Cardiac fibroblast (primary cell): Measurements from ENCODE around the gene SHC3.

Source experiments
- DNase-seq, 2 donors: peaks; one replicate each; pipeline versions ENCODE4 v3.0.0 to v3.0.0-alpha.2; 2010; ENCODE audit warnings: low read depth in 2 of 2
- H3K4me3 ChIP-seq, 2 donors: replicated peaks in 1 of 2; 1 replicate in 1 of 2; 2 replicates in 1 of 2; pipeline ENCODE4 v1.5.1; 2011; ENCODE audit warnings: low read depth in 2 of 2, low read length in 2 of 2, mild to moderate bottlenecking in 2 of 2, moderate library complexity in 1 of 2
- TF ChIP-seq, protein P1 (sequence below): IDR thresholded peaks from one replicate; pipeline ENCODE4 v1.5.1; 2011; ENCODE audit warnings: low read depth, mild to moderate bottlenecking, low read length, inconsistent platforms

The SHC3 gene

DNA sequence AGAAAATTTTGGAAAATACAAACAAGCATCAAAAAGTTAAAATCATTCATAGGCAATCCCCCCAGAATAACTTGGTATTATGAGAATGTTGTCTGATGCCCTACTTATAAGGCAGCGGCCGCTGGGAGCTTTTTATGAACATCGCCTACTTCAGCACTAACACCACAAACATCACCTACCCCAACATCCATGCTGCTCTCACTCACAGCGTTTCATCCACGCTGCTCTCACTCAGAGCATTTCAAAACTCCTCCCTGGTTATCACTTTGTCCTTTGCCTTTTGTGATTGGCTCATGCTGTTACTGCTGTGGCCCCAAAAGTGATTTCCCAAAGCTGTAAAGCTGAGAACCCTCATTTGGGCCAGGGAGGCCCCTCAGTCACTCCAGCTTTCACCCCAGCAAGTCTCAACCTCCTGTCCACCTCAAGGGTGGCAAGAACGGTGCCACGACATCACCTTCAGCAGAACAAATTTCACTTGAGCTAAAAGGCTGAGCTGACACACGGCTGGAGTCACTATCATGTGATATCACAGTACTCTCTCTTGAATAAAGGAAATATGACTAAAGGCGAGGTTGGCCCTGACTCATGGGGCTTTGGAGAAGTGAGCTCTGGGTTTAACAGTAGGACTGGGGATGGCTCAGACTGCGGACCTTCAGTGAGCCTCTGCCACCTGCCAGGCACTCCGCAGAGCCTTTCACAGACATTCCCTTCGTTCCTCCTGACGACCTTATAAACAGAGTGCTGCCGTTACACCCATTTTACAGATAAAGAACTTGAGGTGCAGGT is 25.2 kb downstream of the SHC3 start:
- TF ChIP-seq, protein P1, sequence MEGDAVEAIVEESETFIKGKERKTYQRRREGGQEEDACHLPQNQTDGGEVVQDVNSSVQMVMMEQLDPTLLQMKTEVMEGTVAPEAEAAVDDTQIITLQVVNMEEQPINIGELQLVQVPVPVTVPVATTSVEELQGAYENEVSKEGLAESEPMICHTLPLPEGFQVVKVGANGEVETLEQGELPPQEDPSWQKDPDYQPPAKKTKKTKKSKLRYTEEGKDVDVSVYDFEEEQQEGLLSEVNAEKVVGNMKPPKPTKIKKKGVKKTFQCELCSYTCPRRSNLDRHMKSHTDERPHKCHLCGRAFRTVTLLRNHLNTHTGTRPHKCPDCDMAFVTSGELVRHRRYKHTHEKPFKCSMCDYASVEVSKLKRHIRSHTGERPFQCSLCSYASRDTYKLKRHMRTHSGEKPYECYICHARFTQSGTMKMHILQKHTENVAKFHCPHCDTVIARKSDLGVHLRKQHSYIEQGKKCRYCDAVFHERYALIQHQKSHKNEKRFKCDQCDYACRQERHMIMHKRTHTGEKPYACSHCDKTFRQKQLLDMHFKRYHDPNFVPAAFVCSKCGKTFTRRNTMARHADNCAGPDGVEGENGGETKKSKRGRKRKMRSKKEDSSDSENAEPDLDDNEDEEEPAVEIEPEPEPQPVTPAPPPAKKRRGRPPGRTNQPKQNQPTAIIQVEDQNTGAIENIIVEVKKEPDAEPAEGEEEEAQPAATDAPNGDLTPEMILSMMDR = no peak
- DNase-seq = peak; percentile 64 to 95
- no peak overlapping the region for H3K4me3 ChIP-seq

DNA sequence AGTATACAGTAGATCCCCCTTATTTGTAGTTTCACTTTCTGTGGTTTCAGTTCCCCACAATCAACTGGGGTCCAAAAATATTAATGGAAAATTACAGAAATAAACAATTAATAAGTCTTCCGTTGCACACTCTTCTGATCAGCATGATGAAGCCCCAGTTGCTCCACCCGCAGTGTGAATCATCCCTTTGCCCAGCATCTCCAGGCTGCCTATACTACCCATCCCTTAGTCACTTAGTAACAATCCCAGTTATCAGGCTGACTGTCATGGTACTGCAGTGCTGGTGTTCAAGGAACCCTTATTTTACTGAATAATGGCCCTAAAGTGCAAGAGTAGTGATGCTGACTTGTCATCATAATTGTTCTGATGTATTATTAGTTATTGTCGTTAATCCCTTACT is 28.9 kb downstream of the SHC3 start:
- peak; percentile 56 to 82 for DNase-seq
- TF ChIP-seq, protein P1 = no peak
- no peak overlapping the region for H3K4me3 ChIP-seq

DNA sequence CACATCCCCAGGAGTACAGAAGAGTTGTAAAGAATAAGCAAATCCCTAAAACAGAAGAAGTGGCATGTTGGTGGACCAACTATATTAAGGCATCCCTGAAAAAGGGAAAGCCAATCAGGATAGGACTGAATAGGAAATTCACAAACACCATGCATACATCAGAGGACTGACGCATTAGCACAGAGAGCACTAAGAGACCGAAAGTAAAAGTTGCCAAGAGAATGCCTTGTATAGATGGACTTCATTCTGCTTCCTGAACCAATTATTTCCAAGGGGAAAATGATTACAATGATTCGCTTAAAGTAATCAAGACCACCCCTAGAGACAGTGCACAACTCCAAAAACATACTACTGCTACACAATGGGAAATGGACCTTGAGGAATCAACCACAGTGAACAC is 33.5 kb downstream of the SHC3 start:
- TF ChIP-seq, protein P1 = no peak
- H3K4me3 ChIP-seq = no peak overlapping the region
- DNase-seq = peak; percentile 42 to 51

DNA sequence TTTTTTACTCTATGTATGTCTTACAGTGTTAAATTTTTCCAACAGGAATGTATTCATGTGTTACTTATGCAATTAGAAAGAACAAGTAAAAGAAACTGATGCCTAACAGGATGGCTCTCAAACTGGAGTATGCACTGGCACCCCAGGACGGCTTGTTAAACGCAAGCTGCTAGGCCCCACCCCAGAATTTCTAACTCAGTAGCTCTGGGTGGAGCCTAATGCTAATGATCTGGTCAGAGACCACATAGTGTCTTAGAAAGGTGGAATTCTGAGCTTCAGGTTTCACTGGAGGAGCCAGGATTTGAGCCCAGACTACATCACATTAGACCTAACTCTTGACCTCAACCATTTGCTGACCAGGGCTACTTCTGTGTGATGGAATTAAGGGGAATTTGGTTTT is 34.4 kb downstream of the SHC3 start:
- H3K4me3 ChIP-seq = no peak overlapping the region
- DNase-seq = no peak
- TF ChIP-seq, protein P1 = no peak

DNA sequence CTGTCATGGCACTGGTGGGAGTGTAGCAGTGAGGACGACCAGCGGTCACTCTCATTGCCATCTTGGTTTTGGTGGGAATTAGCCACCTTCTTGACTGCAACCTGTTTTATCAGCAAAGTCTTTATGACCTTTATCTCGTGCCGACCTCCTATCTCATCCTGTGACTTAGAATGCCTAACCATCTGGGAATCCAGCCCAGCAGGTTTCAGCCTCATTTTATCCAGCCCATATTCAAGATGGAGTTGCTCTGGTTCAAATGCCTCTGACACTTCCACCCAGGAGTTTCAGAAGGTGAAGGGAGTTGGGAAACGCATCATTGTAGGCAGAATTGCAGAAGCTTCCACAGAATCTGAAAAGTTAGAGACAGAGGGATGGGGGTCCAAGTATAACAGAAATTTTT is 35.4 kb downstream of the SHC3 start:
- DNase-seq = no peak
- TF ChIP-seq, protein P1 = no peak
- no peak overlapping the region for H3K4me3 ChIP-seq

DNA sequence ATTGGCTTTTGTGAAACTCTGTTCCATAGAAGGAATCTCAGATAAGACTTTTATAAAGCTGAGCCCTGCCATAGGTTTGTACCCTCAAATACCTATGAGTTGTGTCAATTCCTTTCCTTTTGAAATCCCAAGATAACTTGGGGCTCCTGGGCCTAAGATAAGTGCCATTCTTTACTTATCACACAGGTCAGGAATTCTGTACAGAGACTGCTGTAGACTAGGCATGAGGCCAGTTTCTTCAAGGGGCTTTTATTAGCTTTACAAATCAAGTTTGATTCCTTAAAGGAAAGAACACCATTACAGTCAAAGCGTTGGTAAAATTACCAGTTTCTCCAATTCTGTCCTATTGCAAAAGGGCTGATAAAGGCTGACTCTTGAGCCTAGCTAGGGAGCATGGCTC is 39.2 kb downstream of the SHC3 start:
- TF ChIP-seq, protein P1 = no peak
- peak; percentile 41 to 68 for DNase-seq
- no peak overlapping the region for H3K4me3 ChIP-seq
